IPS-NIHi7 (cell line): ENCODE results near the gene CD3E.

Experiments
- DNase-seq: peaks from one replicate; pipeline ENCODE4 v3.0.0; 2012; ENCODE audit warnings: mixed read lengths; ENCODE audit errors: extremely low spot score

CD3E gene

DNA sequence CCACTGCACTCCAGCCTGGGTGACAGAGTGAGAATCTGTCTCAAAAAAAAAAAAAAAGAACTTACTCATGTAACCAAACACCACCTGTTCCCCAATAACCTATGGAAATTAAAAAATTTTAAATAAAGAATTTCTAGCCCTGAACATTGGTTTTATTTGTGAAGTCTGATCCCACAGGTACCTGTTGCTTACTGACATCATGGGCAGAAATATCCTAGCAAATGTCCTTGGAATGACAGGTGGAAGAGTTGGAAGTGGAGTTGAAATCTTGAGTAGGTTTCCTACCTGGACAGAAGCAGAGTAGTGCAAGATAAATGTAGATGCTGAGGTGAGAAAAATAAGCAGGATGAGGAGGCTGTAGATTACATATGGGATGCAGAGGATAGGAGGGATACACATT lies 20.8 kb downstream of the CD3E start:
- no peak for DNase-seq

DNA sequence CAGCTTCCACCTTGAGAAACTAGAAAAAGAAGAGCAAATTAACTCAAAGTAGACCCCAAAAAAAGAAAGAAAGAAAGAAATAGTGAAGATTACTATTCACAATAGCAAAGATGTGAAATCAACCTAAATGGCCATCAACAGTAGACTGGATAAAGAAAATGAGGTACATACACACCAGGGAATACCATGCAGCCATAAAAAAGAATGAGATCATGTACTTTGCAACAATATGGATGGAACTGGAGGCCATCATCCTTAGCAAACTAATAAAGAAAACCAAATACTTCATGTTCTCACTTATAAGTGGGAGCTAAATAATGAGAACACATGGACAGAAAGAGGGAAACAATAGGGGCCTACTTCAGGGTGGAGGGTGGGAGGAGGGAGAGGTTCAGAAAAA lies 24.2 kb downstream of the CD3E start:
- no peak for DNase-seq

DNA sequence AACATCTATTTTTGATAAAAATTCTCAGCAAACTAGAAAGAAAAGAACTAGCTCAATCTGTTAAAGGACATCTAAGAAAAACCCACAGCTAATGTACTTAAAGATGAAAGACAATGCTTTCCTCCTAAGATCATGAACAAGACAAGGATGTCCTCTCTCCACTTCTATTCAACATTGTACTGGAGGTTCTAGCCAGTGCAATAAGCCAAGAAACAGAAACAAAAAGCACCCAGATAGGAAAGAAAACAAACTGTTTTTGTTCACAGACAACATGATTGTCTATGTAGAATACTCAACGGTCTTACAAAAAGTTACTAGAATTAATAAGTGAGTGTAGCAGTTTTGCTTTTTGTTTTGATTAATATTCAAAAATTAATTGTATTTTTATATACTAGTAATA lies 30.2 kb downstream of the CD3E start:
- DNase-seq, result no peak

DNA sequence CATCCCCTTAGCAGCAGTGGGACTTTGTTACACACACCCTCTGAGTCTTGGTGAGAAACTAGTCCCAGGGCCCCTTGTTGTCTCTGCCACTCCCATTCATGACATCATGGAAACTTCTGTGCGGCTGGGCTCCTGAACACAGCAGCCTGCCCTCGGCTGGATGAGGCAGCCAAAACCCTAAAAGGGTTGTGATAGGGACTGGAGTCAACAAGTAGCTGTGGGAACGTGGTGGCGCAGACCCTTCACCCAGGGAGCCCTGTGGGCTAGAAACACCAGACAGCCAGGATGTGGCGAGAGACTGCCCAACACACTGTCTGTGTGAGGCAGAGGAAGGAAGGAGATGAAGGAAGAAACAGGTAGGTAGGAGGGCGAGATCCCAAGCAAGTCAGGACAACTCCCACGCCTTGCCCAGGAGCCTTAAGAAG lies 34.1 kb downstream of the CD3E start:
- DNase-seq, result no peak

DNA sequence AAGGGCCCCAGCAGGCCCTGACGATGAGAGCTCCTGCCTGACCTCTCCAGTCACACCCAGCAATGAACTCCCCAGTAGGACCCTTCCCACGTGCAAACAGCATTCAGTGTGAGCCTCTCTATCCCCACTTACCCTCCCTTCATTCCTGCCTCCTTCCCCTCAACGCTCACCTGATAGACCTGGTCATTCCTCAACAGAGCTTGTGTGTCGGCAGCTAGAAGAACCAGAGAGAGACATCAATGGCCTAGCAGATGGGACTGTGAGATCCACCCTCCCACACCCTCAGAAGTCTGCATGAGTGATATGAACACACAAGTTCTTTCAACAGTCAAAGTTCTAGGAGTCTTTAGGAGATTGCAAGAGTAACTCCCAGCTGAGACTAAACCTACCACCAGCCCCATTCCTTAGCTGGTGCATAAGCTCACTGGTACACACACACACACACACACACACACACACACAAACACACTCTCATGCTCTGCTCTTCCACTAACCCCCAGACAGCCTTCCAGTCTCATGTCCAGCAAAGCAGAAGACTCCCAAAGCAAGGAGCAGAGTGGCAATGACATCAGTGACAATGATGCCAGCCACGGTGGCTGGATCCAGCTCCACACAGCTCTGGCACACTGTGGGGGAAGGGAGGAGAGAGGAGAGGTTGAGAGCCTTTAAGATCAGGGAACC lies 34.9 kb downstream of the CD3E start:
- no peak for DNase-seq

DNA sequence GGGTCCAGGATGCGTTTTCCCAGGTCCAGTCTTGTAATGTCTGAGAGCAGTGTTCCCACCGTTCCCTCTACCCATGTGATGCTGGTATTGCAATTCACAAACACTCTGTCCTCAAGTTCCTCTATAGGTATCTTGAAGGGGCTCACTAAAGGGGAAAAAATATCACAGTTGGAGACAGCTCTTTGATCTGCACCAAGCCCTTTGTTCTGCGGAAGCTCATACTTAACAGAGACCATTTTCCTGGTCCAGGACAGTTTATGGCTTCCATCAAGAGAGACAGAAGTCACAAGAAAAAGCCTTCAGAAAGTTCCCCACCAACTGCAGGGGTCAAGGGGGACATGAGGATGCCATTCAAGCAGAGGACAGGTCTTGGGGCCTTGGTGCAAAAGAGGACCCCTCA lies 35.9 kb downstream of the CD3E start:
- no peak for DNase-seq

DNA sequence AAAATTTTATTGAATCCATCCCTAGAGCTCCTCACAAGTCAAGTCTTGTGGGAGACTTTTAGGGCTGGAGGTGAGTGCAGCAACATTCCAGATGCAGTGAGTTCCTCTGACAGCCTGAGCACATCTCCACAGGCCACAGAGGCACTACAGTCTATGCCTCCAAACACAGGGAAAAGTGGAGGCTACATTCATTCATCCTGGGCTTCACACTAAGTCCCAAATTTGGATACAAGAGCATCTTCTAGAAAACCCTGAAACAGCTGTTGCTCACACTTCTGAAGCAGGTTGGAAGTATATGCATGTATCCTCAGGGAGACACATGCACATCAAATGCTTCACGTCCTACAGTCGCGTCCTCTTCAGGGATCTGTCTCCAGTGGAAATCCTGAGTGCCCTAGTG lies 36.7 kb downstream of the CD3E start:
- no peak for DNase-seq

DNA sequence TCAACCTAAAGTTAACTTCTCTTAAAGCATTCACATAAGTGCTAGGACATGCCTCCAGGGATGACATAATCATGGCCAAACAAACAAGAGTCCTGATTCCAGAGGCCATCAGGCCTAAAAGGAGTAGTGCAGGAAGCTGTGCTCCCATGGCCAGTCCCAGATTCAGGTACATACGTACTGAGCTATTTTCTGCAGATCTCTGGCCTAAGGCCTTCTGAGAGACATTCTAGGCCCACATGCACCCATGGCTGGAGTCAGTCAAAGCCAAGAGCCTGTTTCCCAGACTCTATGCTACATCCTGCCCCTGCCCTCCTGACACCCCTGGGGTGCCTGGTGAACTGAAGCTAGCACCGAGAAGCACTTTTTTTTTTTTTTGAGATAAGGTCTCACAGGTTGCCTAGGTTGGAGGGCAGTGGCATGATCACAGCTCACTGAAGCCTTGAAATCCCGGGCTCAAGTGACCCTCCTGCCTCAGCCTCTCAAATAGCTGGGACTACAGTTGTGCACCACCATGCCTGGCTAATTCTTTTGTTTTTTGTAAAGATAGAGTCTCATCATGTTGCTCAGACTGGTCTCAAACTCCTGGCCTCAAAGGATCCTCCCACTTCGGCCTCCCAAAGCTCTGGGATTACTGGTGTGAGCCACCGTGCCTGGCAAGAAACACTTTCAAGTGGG lies 37.4 kb downstream of the CD3E start:
- DNase-seq, result no peak

DNA sequence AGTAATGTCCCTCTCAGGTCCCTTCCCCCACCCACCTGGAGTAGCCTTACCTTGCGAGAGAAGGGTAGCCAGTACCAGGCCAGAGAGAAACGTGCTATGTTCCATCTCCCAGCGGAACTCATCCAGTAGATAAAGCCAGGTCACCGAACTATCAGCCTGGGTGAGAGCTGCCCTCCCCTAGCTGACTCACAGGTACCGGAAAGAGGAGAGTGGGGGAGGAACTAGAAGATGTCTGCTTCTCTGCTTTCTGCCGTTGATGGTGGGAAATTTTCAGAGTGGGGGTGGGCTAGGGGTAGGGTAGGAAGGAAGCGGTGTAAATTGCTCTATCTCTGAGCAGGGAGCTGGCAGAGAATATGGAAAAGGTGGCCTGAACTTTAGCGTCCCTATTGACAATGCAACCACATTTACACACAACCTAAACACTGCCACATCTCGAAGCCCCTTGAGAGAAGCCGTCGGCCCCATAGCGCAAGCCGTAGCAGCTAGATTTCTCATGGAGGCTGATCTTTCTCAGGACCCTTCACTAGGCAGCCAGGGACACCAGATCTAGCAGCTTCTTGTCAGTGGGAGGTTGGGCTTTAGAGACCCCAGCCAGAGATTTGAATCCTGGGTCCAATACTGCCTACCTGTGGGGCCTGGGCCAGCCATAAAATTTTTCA lies 38.1 kb downstream of the CD3E start, which contains the start of gene CD3D:
Gene CD3D (minus strand): TSS at position 203 of the 659 bp plus-strand sequence. CDS start 98 bp downstream, at position 105.
- DNase-seq, result peak; percentile 32

DNA sequence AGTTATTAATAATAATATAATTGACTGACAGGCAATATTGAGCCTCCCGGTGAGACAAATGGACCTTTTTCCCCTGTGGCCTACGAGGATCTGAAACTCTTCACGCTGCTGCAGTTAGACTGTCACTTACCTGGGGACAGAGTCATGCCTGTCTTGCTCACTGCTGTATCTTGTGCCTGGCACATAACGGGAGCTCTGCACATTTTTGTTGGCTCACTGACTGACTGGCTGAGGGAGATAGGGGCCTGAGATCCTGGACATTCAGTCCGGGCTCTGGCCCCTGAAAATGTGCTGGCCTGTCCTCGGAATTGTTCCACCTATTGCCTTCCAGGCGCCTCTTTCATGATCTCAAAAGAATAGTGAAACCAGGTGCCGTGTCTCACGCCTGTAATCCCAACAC lies 38.7 kb downstream of the CD3E start:
- no peak for DNase-seq

DNA sequence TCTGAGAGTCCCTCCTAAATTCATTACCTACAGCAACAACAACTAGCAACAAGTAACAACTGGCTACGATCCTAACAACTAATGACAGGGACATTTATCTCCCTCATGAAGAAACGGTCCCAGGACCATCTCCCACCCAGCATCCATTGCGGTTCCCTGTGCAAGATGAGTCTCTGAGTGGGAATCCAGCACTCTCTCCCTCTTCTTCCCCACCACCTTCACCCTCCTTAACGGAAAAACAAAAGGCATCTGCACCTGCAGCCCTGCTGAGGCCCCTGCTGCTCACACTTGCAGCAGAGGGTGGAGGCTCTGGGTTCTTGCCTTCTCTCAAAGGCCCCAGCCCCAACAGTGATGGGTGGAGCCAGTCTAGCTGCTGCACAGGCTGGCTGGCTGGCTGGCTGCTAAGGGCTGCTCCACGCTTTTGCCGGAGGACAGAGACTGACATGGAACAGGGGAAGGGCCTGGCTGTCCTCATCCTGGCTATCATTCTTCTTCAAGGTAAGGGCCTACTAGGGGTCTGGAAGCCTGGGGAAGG lies 39.5 kb downstream of the CD3E start, which contains the start of gene CD3G:
Gene CD3G (plus strand): TSS at position 364 of the 535 bp plus-strand sequence. CDS start 80 bp downstream, at position 444.
- DNase-seq, result no peak

DNA sequence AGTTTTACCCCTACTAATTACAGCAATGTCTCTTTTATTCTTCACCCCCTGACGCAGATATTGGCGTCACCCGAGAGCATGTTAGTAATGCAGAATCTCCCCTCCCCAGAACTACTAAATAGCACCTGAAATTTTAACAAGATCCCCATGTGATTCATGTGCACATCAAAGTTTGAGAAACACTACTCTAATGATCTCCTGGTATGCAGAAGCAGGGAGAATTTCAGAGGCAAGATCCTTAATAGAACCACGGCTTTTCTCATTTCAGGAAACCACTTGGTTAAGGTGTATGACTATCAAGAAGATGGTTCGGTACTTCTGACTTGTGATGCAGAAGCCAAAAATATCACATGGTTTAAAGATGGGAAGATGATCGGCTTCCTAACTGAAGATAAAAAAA lies 44.9 kb downstream of the CD3E start:
- DNase-seq, result no peak

DNA sequence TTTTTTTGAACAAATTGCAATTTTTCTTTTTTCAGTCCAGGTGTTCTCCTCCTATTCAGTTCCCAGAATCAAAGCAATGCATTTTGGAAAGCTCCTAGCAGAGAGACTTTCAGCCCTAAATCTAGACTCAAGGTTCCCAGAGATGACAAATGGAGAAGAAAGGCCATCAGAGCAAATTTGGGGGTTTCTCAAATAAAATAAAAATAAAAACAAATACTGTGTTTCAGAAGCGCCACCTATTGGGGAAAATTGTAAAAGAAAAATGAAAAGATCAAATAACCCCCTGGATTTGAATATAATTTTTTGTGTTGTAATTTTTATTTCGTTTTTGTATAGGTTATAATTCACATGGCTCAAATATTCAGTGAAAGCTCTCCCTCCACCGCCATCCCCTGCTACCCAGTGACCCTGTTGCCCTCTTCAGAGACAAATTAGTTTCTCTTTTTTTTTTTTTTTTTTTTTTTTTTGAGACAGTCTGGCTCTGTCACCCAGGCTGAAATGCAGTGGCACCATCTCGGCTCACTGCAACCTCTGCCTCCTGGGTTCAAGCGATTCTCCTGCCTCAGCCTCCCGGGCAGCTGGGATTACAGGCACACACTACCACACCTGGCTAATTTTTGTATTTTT lies 48.7 kb downstream of the CD3E start:
- no peak for DNase-seq

DNA sequence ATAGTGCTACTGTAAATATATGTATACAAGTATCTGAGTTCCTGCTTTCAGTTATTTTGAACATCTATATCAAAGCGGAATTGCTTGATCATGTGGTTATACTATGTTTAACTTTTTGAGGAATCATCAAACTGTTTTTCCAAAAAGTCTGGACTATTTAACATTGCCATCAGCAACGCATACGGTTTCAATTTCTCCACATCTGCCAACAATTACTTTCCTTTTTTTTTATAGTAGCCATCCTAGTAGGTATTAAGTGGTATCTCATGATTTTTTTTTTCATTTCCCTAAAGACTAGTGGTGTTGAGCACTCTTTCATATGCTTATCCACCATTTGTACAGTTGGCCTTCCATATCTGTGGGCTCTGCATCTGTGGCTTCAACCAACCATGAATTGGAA lies 53.5 kb downstream of the CD3E start:
- DNase-seq, result no peak

DNA sequence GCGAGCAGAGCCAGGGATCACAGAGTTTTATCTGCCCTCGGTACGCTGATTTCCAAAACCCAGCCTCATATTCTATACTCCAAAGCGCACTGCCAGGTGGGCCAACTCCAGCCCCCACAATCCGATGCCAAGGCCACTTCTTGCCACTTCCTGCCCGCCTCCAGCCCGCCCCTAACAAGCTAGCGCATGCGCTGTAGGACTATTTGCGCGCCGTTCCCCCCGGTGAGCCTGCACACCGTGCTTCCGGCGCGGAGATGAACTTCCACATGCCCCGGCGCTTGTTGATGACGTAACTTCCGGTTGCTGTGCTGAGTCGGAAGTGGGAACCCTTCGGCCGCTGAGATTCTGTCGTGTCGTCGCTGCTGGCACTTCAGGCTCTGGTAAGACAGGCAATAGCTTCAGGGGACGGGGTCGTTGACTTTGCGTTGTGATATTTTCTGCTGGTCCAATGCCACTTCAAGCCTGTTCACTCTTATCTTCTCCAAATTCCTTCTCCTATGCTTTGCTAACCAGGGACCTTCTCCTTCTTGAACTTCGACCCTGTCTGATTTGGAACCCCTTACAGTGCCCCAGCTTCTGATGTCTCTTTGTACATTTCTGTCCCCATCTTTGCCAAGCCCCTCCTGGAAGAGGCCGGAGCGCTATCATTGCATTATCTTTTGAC lies 54.9 kb downstream of the CD3E start, which contains the start of gene UBE4A:
Gene UBE4A (plus strand): TSS at position 306 of the 664 bp plus-strand sequence. CDS start 5,481 bp downstream, outside the sequence.
- peak; percentile 93 for DNase-seq

DNA sequence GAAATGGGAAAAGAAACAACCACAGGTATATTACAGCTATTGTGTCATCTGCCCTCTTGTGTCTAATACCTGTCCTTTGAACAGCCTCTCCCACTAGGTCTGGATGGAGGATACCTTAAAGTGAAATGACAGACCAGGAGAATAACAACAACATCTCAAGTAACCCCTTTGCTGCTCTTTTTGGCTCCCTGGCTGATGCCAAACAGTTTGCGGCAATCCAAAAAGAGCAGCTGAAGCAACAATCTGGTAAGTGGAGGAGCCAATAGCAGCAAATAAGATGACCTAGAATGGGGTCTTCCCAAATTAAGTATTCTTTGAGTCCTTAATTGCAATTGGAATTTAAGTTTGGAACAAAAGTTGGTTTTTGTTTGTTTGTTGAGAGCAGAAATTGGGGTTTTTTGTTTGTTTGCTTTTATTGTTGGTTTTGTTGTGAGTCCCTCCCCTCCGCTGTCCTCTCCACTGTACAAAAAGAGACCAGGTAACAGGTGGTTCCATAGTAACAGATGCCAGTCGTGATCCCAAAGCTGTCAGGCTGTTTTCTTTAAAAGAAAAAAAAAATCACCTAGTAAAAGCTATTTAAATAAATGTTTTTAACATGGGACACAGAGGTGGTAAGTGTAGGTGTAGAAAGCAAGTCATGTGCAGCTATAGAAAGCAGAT lies 60.6 kb downstream of the CD3E start:
- DNase-seq, result no peak
